Osteoblast (primary cell): ENCODE measurements around the gene MAFF. TPM values are rescaled to one million over a fixed set of nuclear protein-coding genes. Genes with fewer than 3 reads are reported as not detected.

Experiments
- DNase-seq: peaks from one replicate; pipeline ENCODE4 v3.0.0; 2011; ENCODE audit warnings: low spot score, mixed read lengths; ENCODE audit not compliant: insufficient read length; ENCODE audit errors: missing footprints
- H2AFZ ChIP-seq: 2 replicates; pipeline ENCODE4 v1.6.0; 2011; ENCODE audit warnings: mild to moderate bottlenecking, low read length
- H3K27ac ChIP-seq: 2 replicates; pipeline ENCODE4 v1.5.1; 2011; ENCODE audit warnings: mild to moderate bottlenecking, low read depth, low read length, moderate library complexity
- H3K27me3 ChIP-seq: 2 replicates; pipeline ENCODE4 v1.6.0; 2012; ENCODE audit warnings: mild to moderate bottlenecking, control low read depth, inconsistent platforms, low read length, moderate library complexity; ENCODE audit not compliant: insufficient read depth
- H3K36me3 ChIP-seq: 2 replicates; pipeline ENCODE4 v1.5.1; 2011; ENCODE audit warnings: mild to moderate bottlenecking, low read length, control low read depth, moderate library complexity; ENCODE audit not compliant: insufficient read depth
- H3K4me1 ChIP-seq: 2 replicates; pipeline ENCODE4 v1.5.1; 2011; ENCODE audit warnings: mild to moderate bottlenecking, low read length, control low read depth, moderate library complexity; ENCODE audit not compliant: insufficient read depth
- H3K4me2 ChIP-seq: 2 replicates; pipeline ENCODE4 v1.6.0; 2011; ENCODE audit warnings: mild to moderate bottlenecking, low read length; ENCODE audit not compliant: insufficient read depth
- H3K4me3 ChIP-seq: fragments of 200-600 bp; sonication (generic); 3 replicates; pipeline ENCODE4 v1.5.1; 2012; ENCODE audit warnings: mild to moderate bottlenecking, low read length, inconsistent platforms; ENCODE audit not compliant: insufficient read depth
- H3K79me2 ChIP-seq: 2 replicates; pipeline ENCODE4 v1.6.0; 2012; ENCODE audit warnings: mild to moderate bottlenecking, low read length, control low read depth, inconsistent platforms; ENCODE audit not compliant: insufficient read depth
- H3K9me3 ChIP-seq: 2 replicates; pipeline ENCODE4 v1.5.1; 2011; ENCODE audit warnings: low read depth, low read length, control low read depth
- H4K20me1 ChIP-seq: 2 replicates; pipeline ENCODE4 v1.6.0; 2012; ENCODE audit warnings: mild to moderate bottlenecking, low read length, control low read depth; ENCODE audit not compliant: insufficient read depth
- total RNA-seq: library from RNA; depleted of rRNA; stranded (reverse); fragments of >200 nt; gene quantifications from 2 replicates; pipeline ENCODE4 v1.2.3, GENCODE V29; 2012
- TF ChIP-seq, protein P1 (sequence below): IDR thresholded peaks from 2 replicates; pipeline ENCODE4 v1.5.1; 2011; ENCODE audit warnings: mild to moderate bottlenecking, low read depth, low read length, moderate library complexity; ENCODE audit errors: extremely low read depth

The MAFF gene
- total RNA-seq, 1 donor, result 22.4 TPM

DNA sequence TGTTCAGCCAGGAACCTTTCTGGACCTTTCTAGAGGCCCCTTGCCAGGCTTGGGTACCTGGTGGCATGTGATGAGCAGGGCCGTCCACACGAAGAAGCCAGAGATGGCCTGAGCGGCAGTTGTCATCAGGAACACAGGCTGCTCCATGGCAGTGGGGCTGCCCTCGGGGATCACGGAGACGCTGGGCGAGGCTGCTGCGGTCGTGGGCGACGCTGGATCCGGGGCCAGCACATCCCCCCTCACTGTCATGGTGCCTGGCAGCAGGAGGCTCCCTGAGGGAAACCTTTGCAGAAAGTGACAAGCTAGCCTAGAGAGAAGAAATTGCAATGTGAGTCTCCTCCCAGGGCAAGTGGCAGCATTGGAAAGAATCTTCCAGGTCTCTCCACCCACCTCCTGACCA, 45.9 kb downstream of the MAFF start:
- H3K79me2 ChIP-seq, result peaks cover 71% of the 10 kb centered on the region
- H3K4me3 ChIP-seq, result no peak overlapping the region
- no peaks in the 10 kb centered on the region for H3K9me3 ChIP-seq
- peak; percentile 41 for DNase-seq
- TF ChIP-seq, protein P1, sequence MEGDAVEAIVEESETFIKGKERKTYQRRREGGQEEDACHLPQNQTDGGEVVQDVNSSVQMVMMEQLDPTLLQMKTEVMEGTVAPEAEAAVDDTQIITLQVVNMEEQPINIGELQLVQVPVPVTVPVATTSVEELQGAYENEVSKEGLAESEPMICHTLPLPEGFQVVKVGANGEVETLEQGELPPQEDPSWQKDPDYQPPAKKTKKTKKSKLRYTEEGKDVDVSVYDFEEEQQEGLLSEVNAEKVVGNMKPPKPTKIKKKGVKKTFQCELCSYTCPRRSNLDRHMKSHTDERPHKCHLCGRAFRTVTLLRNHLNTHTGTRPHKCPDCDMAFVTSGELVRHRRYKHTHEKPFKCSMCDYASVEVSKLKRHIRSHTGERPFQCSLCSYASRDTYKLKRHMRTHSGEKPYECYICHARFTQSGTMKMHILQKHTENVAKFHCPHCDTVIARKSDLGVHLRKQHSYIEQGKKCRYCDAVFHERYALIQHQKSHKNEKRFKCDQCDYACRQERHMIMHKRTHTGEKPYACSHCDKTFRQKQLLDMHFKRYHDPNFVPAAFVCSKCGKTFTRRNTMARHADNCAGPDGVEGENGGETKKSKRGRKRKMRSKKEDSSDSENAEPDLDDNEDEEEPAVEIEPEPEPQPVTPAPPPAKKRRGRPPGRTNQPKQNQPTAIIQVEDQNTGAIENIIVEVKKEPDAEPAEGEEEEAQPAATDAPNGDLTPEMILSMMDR, result no peak
- H3K36me3 ChIP-seq, result peaks cover 41% of the 10 kb centered on the region
- H3K4me2 ChIP-seq, result no peak overlapping the region
- no peak overlapping the region for H3K27ac ChIP-seq
- H3K27me3 ChIP-seq, result no peaks in the 10 kb centered on the region
- H3K4me1 ChIP-seq, result peaks cover 4% of the 10 kb centered on the region
- H2AFZ ChIP-seq, result no peak overlapping the region
- peaks cover 52% of the 10 kb centered on the region for H4K20me1 ChIP-seq

DNA sequence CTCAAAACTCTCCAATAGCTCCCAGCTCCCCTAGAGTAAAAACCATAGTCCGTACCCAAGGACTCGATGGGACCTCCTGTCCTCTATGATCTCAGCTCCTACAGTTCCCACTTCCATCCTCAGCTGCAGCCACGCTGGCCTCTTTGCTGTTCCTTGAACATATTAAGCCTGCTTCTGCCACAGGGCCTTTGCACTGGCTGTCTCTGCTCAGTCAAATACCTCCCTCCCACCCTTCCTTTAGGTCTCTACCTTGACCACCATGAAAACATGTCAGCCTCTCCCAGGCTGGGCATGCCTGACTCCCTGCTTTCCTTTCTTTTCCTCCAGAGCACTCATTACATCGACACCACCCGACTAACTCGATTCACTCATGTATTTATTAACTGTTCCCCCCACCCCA, 46.5 kb downstream of the MAFF start:
- Histone ChIP-seq H3K36me3 (peaks cover 38% of the 10 kb centered on the region), H3K4me3 (no peak overlapping the region), H3K4me2 (no peak overlapping the region), H3K27me3 (no peaks in the 10 kb centered on the region), H2AFZ (no peak overlapping the region), H3K79me2 (peaks cover 74% of the 10 kb centered on the region), H4K20me1 (peaks cover 52% of the 10 kb centered on the region), H3K9me3 (no peaks in the 10 kb centered on the region), H3K27ac (no peak overlapping the region), H3K4me1 (peaks cover 3% of the 10 kb centered on the region)
- peak; percentile 17 for DNase-seq
- TF ChIP-seq, protein P1, result no peak

- peaks cover 31% of the 10 kb centered on the region for H3K36me3 ChIP-seq
- H4K20me1 ChIP-seq, result peaks cover 52% of the 10 kb centered on the region
- H3K4me2 ChIP-seq, result no peak overlapping the region
- TF ChIP-seq, protein P1, result no peak
- H3K27me3 ChIP-seq, result no peaks in the 10 kb centered on the region
- no peaks in the 10 kb centered on the region for H3K4me1 ChIP-seq
- H3K4me3 ChIP-seq, result no peak overlapping the region
- H3K9me3 ChIP-seq, result no peaks in the 10 kb centered on the region
- no peak overlapping the region for H3K27ac ChIP-seq
- H3K79me2 ChIP-seq, result peaks cover 82% of the 10 kb centered on the region
- no peak overlapping the region for H2AFZ ChIP-seq
- no peak for DNase-seq
Observed at GRCh38 chr22:38249301-38249700, 47.5 kb downstream of the MAFF start.

DNA sequence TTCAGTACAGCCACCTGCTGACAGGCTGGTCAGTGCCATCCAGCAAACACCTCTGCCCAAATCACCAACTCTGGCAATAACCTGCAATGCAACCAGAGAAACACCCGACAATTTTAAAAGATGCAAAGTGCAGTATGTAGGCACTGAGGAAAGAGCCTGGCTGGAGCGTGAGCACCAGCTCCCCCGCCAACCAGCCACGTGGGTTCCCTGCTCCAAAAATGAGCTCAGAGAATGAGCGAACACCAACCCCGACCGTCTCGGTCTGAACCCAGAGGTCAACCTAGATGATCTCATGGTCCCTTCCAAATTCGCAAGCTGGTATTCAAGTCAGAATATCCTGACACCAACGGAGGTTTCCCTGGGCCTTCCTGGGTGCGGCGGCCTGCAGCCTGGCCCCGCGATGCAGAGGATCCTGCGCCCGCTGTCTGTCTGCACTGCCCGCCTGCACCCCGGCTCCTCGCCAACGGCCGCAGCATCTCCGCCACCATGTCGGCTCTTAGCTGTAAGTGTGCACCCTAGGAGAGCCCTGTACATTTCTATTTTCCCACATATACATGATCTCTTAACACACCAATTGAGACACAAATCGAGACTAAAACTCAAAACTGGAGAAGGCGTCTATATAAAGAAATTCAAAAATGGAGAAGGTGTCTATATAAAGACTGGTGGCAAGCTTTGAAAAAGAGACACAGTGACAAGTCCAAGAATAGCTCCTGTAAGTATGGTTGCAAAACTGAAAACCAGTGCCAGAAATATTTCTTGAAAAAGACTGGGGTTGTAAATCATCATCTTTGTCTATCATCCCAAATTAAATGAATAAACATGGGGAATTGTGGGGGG, 48.2 kb downstream of the MAFF start:
- Histone ChIP-seq H3K4me1 (no peaks in the 10 kb centered on the region), H3K4me2 (no peak overlapping the region), H3K36me3 (peaks cover 25% of the 10 kb centered on the region), H2AFZ (no peak overlapping the region), H3K27ac (no peak overlapping the region), H4K20me1 (peaks cover 49% of the 10 kb centered on the region), H3K27me3 (no peaks in the 10 kb centered on the region), H3K9me3 (no peaks in the 10 kb centered on the region), H3K4me3 (no peak overlapping the region), H3K79me2 (peaks cover 89% of the 10 kb centered on the region)
- peak; percentile 38 for DNase-seq
- TF ChIP-seq, protein P1, result no peak
